ENCODE results near the gene ASIC4. TPM values are rescaled to one million over a fixed set of nuclear protein-coding genes. Genes with fewer than 3 reads are reported as not detected.

Gene ASIC4
- total and polyA plus RNA-seq, 2 of the 13 experiments (the other 11 are each of a cell fraction or from before 2014, with no cell fraction given), result 0.03 TPM; not detected in 1

GRCh38 chr2:219530048-219530963, 16.0 kb downstream of the ASIC4 start (continued):
- TF ChIP-seq THAP9 (CRISPR knock-in tag; IDR thresholded peaks at IDR 0.05; ENCODE audit: borderline replicate concordance) (peak; percentile 47; the same call in 1 of the 2 replicates), ZNF619 (CRISPR knock-in tag; IDR thresholded peaks at IDR 0.05) (peak; percentile 78; the same call in 1 of the 2 replicates), STAG1 (CRISPR knock-in tag; IDR thresholded peaks at IDR 0.05) (peak; percentile 99), THAP11 (CRISPR knock-in tag; IDR thresholded peaks at IDR 0.05) (peak; percentile 62), MTF2 (CRISPR knock-in tag; IDR thresholded peaks at IDR 0.05; ENCODE audit: borderline replicate concordance) (peak; percentile 86; the same call in 1 of the 2 replicates), TOE1 (CRISPR knock-in tag; IDR thresholded peaks at IDR 0.05) (no peak), ZNF563 (CRISPR knock-in tag; IDR thresholded peaks at IDR 0.05) (no peak), ZNF772 (CRISPR knock-in tag; IDR thresholded peaks at IDR 0.05) (peak; percentile 77), THAP8 (CRISPR knock-in tag; IDR thresholded peaks at IDR 0.05; ENCODE audit: borderline replicate concordance) (no peak), NFRKB (IDR thresholded peaks at IDR 0.05) (no peak), ISL2 (CRISPR knock-in tag; IDR thresholded peaks at IDR 0.05) (0 out of 2 replicates have a peak, but pooled peaks have one; percentile 47), HOXA9 (CRISPR knock-in tag; IDR thresholded peaks at IDR 0.05; ENCODE audit: borderline replicate concordance) (no peak), FOXO4 (CRISPR knock-in tag; conservative IDR thresholded peaks at IDR 0.05) (0 out of 2 replicates have a peak, but pooled peaks have one; percentile 60), RNF2 (conservative IDR thresholded peaks at IDR 0.05; ENCODE audit: low read depth) (peak; percentile 46; the same call in 1 of the 2 replicates), ZBTB38 (CRISPR knock-in tag; IDR thresholded peaks at IDR 0.05) (peak; percentile 46; the same call in 1 of the 2 replicates), NRL (CRISPR knock-in tag; IDR thresholded peaks at IDR 0.05; ENCODE audit: borderline replicate concordance) (peak; percentile 15; the same call in 1 of the 2 replicates), YY1 (IDR thresholded peaks at IDR 0.05; ENCODE audit: insufficient read depth, insufficient replicate concordance, low read depth, low read length) (peak; percentile 54), BCL6 (CRISPR knock-in tag; IDR thresholded peaks at IDR 0.05) (peak; percentile 36; the same call in 1 of the 2 replicates), ZNF614 (CRISPR knock-in tag; IDR thresholded peaks at IDR 0.05; ENCODE audit: borderline replicate concordance) (peak; percentile 62; the same call in 1 of the 2 replicates), THRA (CRISPR knock-in tag; IDR thresholded peaks at IDR 0.05; ENCODE audit: borderline replicate concordance) (peak; percentile 60; the same call in 1 of the 2 replicates), GATAD1 (CRISPR knock-in tag; IDR thresholded peaks at IDR 0.05) (peak; percentile 43; the same call in 1 of the 2 replicates), ZMYM4 (CRISPR knock-in tag; IDR thresholded peaks at IDR 0.05) (peak; percentile 60; the same call in 1 of the 2 replicates), ZNF605 (CRISPR knock-in tag; IDR thresholded peaks at IDR 0.05) (peak; percentile 82; the same call in 1 of the 2 replicates)

All from HepG2 (cell line).